DND-41 (cell line): ENCODE results near the gene VOPP1.

Experiments
- ATAC-seq: fragments of 200-7000 bp; cut with Tn5 transposase; 3 replicates; pipeline ENCODE4 v1.9.1; 2021; ENCODE audit warnings: low read depth; ENCODE audit not compliant: insufficient read depth
- DNase-seq: peaks from one replicate; pipeline ENCODE4 v3.0.0-alpha.2; 2020
- H2AFZ ChIP-seq: 2 replicates; pipeline ENCODE4 v1.6.0; 2012; ENCODE audit warnings: low read depth, low read length
- H3K27ac ChIP-seq: 2 replicates; pipeline ENCODE4 v1.5.1; 2012; ENCODE audit warnings: low read length, inconsistent platforms
- H3K27me3 ChIP-seq: fragments of 200-600 bp; sonication (generic); 2 replicates; pipeline ENCODE4 v1.6.0; 2012; ENCODE audit warnings: low read length, mild to moderate bottlenecking, inconsistent platforms; ENCODE audit not compliant: insufficient read depth, poor library complexity
- H3K36me3 ChIP-seq: 2 replicates; pipeline ENCODE4 v1.5.1; 2012; ENCODE audit warnings: low read length, inconsistent platforms; ENCODE audit not compliant: insufficient read depth
- H3K4me1 ChIP-seq: 2 replicates; pipeline ENCODE4 v1.5.1; 2012; ENCODE audit warnings: mild to moderate bottlenecking, low read length; ENCODE audit not compliant: insufficient read depth
- H3K4me2 ChIP-seq: 2 replicates; pipeline ENCODE4 v1.6.0; 2012; ENCODE audit warnings: mild to moderate bottlenecking, moderate library complexity, low read length, inconsistent platforms; ENCODE audit not compliant: insufficient read depth
- H3K4me3 ChIP-seq, 2 experiments: fragments of 200-600 bp in 1 of 2; shearing (Covaris generic) in 1 of 2; 2 replicates each; pipeline ENCODE4 v1.5.1; 2012 to 2016; ENCODE audit warnings: inconsistent platforms in 2 of 2, low read length in 2 of 2, mild to moderate bottlenecking in 2 of 2, low read depth in 1 of 2, moderate library complexity in 1 of 2
- H3K79me2 ChIP-seq: 2 replicates; pipeline ENCODE4 v1.6.0; 2012; ENCODE audit warnings: low read length, inconsistent platforms; ENCODE audit not compliant: insufficient read depth
- H3K9ac ChIP-seq: 2 replicates; pipeline ENCODE4 v1.6.0; 2012; ENCODE audit warnings: low read depth, mild to moderate bottlenecking, inconsistent platforms, low read length, moderate library complexity
- H3K9me3 ChIP-seq: 2 replicates; pipeline ENCODE4 v1.5.1; 2012; ENCODE audit warnings: low read length, moderate library complexity, mild to moderate bottlenecking, inconsistent platforms; ENCODE audit not compliant: insufficient read depth, severe bottlenecking
- H4K20me1 ChIP-seq: 2 replicates; pipeline ENCODE4 v1.6.0; 2012; ENCODE audit warnings: low read length; ENCODE audit not compliant: insufficient read depth
- CTCF ChIP-seq: IDR thresholded peaks from 2 replicates; pipeline ENCODE4 v1.5.1; 2012; ENCODE audit warnings: borderline replicate concordance, low read length, moderate library complexity, mild to moderate bottlenecking; ENCODE audit not compliant: poor library complexity, severe bottlenecking; ENCODE audit errors: extremely low read depth
- EZH2 ChIP-seq: IDR thresholded peaks from 3 replicates; pipeline ENCODE4 v1.6.1; 2012; ENCODE audit warnings: borderline replicate concordance, low read depth, mild to moderate bottlenecking, moderate library complexity, low read length, inconsistent platforms; ENCODE audit not compliant: severe bottlenecking

The VOPP1 gene

DNA sequence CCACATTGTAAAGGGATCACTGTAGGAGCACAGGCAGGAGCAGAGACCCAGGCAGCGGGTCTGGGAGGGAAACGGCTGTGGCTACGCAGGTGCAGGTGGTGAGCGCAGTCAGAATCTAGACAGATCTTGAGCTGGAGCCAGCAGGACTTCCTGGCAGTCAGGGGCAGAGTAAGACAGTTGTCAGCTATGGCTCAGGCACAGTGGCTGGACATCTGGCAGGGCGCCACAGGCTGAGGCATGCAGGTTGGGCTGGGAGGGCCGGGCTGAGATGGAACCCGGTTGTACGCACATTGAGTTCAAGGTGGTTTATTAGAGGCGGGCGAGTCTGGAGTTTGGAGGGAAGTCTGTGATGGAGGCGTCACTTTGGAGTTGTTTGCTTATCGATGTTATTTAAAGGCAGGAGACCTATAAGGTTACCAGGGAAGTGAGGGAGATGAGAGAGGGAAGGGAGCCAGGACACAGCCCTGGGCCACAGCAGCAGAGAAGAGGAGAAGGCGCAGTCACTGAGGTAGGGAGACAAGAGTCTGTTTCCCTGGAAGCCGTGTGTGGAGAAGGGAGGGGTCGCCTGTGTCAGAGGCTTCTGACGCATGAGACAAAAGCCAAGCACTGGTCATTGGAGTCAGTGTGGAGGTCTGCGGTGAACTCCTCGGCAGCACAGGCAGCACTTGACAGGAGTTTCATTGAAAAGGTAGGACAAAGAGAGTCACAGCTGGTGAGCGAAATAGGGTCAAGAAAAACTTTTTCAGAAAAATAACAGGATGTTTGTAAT lies 133.4 kb downstream of the VOPP1 start:
- no peak for TF ChIP-seq EZH2
- TF ChIP-seq CTCF: no peak
- no peaks in the 10 kb centered on the region for H3K36me3 ChIP-seq
- DNase-seq: peak; percentile 82
- H3K27me3 ChIP-seq: no peaks in the 10 kb centered on the region
- peak overlapping the region; percentile 29 for H3K9ac ChIP-seq
- no peaks in the 10 kb centered on the region for H4K20me1 ChIP-seq
- no peaks in the 10 kb centered on the region for H3K79me2 ChIP-seq
- ATAC-seq: peak; percentile 86
- peak overlapping the region; percentile 85 for H3K27ac ChIP-seq
- 0 out of 4 replicates have a peak overlapping the region, but pooled peaks of 1 of the 2 experiments have one; percentile 13 for H3K4me3 ChIP-seq
- H3K4me1 ChIP-seq: peaks cover 63% of the 10 kb centered on the region
- no peak overlapping the region for H2AFZ ChIP-seq
- H3K4me2 ChIP-seq: peak overlapping the region; percentile 42
- no peaks in the 10 kb centered on the region for H3K9me3 ChIP-seq

DNA sequence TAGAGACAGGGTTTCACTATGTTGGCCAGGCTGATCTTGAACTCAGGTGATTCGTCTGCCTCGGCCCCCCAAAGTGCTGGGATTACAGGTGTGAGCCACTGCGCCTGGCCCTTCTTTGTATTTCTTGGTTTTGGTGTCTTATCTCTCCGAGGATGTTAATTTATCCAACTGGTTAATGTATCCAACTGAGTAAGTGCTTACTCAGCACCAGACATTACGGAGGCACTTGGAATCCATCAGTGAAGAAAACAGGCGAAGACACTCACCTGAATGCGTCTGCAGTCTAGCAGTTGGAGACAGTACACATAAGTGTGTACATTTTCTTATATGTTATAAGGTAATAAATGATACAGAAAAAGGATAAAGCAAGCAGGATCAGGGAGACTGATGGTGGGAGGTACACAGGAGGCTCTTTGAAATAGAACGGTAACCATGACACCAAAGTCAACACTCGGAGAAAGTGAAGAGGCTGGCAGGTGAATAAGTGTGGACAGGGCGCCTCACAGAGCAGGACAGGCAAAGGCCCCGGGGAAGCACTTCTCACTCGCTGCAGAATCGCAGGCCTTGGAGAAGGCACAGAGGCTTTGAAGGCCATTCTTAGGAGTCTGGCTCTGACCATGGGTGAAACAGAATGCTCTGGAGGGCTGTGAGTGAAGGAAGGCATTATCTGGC lies 134.1 kb downstream of the VOPP1 start:
- Histone ChIP-seq H3K4me1 (peaks cover 68% of the 10 kb centered on the region), H3K36me3 (no peaks in the 10 kb centered on the region), H3K9me3 (no peaks in the 10 kb centered on the region), H3K79me2 (no peaks in the 10 kb centered on the region), H2AFZ (no peak overlapping the region), H3K4me2 (peak overlapping the region; percentile 42), H3K27me3 (no peaks in the 10 kb centered on the region), H3K9ac (peak overlapping the region; percentile 15; the same call in 1 of the 2 replicates), H3K4me3 (0 out of 4 replicates have a peak overlapping the region, but pooled peaks of 1 of the 2 experiments have one; percentile 1), H4K20me1 (no peaks in the 10 kb centered on the region), H3K27ac (peak overlapping the region; percentile 85)
- ATAC-seq (no peak; the same call in 1 of the 3 replicates), DNase-seq (no peak)
- no peak for TF ChIP-seq EZH2
- TF ChIP-seq CTCF: no peak

- peaks cover 67% of the 10 kb centered on the region for H3K4me1 ChIP-seq
- ATAC-seq (no peak), DNase-seq (no peak)
- H3K9me3 ChIP-seq: no peaks in the 10 kb centered on the region
- H3K27me3 ChIP-seq: no peaks in the 10 kb centered on the region
- TF ChIP-seq CTCF: no peak
- TF ChIP-seq EZH2: no peak
- no peak overlapping the region for H2AFZ ChIP-seq
- peak overlapping the region; percentile 68 for H3K27ac ChIP-seq
- H3K36me3 ChIP-seq: no peaks in the 10 kb centered on the region; the same call in 1 of the 2 replicates
- no peaks in the 10 kb centered on the region for H4K20me1 ChIP-seq
- H3K79me2 ChIP-seq: no peaks in the 10 kb centered on the region
- no peak overlapping the region for H3K4me3 ChIP-seq
- H3K4me2 ChIP-seq: no peak overlapping the region
- no peak overlapping the region for H3K9ac ChIP-seq
Measured at GRCh38 chr7:55437375-55437774, 134.9 kb downstream of the VOPP1 start.
